Activated CD8-positive, alpha-beta T cell treated with anti-CD3 and anti-CD28 coated beads for 36 hours (primary cell): ENCODE measurements around the gene SHMT2. TPM values are rescaled to one million over a fixed set of nuclear protein-coding genes. Genes with fewer than 3 reads are reported as not detected.
A peak's percentile ranks its signal among the peaks of the same experiment; 100 is the strongest.

Experiments
- ATAC-seq: fragments of 200-7000 bp; cut with Tn5 transposase; one replicate; pipeline ENCODE4 v1.10.0; 2021; ENCODE audit warnings: mild to moderate bottlenecking, moderate library complexity
- CTCF ChIA-PET: fragments of 350-600 bp; sonication (Branson Sonifier 250); formaldehyde crosslinking; loops from one replicate; lab custom pipeline; 2021; ENCODE audit warnings: antibody characterized with exemption; lab: Charles Lee
- POLR2A ChIA-PET: fragments of 350-600 bp; sonication (Branson Sonifier 250); formaldehyde crosslinking; loops from one replicate; lab custom pipeline; 2021; ENCODE audit warnings: antibody characterized with exemption; lab: Charles Lee
- DNase-seq: peaks from one replicate; pipeline ENCODE4 v3.0.0-alpha.2; 2020
- H3K27ac Mint-ChIP-seq: one replicate; pipeline ENCODE4 v1.8.0; 2021; ENCODE audit warnings: mild to moderate bottlenecking, mixed read lengths
- H3K27me3 Mint-ChIP-seq: one replicate; pipeline ENCODE4 v1.8.0; 2021; ENCODE audit warnings: mixed read lengths
- H3K36me3 Mint-ChIP-seq: one replicate; pipeline ENCODE4 v1.8.0; 2021; ENCODE audit warnings: low read depth, mixed read lengths
- H3K4me1 Mint-ChIP-seq: one replicate; pipeline ENCODE4 v1.8.0; 2021; ENCODE audit warnings: low read depth, mixed read lengths
- H3K4me3 Mint-ChIP-seq: one replicate; pipeline ENCODE4 v1.8.0; 2021; ENCODE audit warnings: mild to moderate bottlenecking, moderate library complexity, mixed read lengths
- H3K9me3 Mint-ChIP-seq: one replicate; pipeline ENCODE4 v1.8.0; 2021; ENCODE audit warnings: mixed read lengths
- intact Hi-C: fragments of 100-400 bp; cut with micrococcal nuclease; formaldehyde crosslinking; loops from one replicate; pipeline ENCODE4 v1.10.0; 2022
- total RNA-seq, 2 experiments: library from RNA; stranded (reverse); gene quantifications; one replicate each; pipeline ENCODE4 v1.2.3, GENCODE V29; 2021
- TF ChIP-seq, protein P1 (sequence below): fragments of 200-600 bp; IDR thresholded peaks from one replicate; pipeline ENCODE4 v1.8.0; 2022; ENCODE audit warnings: antibody characterized with exemption, mild to moderate bottlenecking

SHMT2 gene
- 100 to 1,000 TPM; 480 to 529 TPM for total RNA-seq

- H3K4me1 Mint-ChIP-seq = peaks cover 74% of the 10 kb centered on the region
- H3K27me3 Mint-ChIP-seq = peaks cover 22% of the 10 kb centered on the region
- TF ChIP-seq, protein P1, sequence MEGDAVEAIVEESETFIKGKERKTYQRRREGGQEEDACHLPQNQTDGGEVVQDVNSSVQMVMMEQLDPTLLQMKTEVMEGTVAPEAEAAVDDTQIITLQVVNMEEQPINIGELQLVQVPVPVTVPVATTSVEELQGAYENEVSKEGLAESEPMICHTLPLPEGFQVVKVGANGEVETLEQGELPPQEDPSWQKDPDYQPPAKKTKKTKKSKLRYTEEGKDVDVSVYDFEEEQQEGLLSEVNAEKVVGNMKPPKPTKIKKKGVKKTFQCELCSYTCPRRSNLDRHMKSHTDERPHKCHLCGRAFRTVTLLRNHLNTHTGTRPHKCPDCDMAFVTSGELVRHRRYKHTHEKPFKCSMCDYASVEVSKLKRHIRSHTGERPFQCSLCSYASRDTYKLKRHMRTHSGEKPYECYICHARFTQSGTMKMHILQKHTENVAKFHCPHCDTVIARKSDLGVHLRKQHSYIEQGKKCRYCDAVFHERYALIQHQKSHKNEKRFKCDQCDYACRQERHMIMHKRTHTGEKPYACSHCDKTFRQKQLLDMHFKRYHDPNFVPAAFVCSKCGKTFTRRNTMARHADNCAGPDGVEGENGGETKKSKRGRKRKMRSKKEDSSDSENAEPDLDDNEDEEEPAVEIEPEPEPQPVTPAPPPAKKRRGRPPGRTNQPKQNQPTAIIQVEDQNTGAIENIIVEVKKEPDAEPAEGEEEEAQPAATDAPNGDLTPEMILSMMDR = no peak
- ATAC-seq = peak; percentile 68
- DNase-seq = peak; percentile 97
- intact Hi-C loops = no loop called here
- peak within 1 kb of the TSS; percentile 100 for H3K4me3 Mint-ChIP-seq
- peak within 1 kb of the TSS; percentile 99 for H3K27ac Mint-ChIP-seq
- CTCF ChIA-PET = interaction anchor here (0.8 to 13.6 kb wide), 9 partner anchors 11 to 229 kb away, joined by 3 to 431 read pairs (median 6); partner anchors contain the start of gene NXPH4
- H3K9me3 Mint-ChIP-seq = no peaks in the 10 kb centered on the region
- POLR2A ChIA-PET = interaction anchor here (0.9 to 12.7 kb wide), 10 partner anchors 8 to 291 kb away, joined by 3 to 238 read pairs (median 4); partner anchors contain the start of genes DDIT3, STAC3 and STAT6
- peaks cover 55% of the 10 kb centered on the region for H3K36me3 Mint-ChIP-seq
Measured at GRCh38 chr12:57229634-57230380, at the start of gene SHMT2. Gene SHMT2 (plus strand): TSS chr12:57229711. CDS start chr12:57229779, 68 bp downstream.

DNA sequence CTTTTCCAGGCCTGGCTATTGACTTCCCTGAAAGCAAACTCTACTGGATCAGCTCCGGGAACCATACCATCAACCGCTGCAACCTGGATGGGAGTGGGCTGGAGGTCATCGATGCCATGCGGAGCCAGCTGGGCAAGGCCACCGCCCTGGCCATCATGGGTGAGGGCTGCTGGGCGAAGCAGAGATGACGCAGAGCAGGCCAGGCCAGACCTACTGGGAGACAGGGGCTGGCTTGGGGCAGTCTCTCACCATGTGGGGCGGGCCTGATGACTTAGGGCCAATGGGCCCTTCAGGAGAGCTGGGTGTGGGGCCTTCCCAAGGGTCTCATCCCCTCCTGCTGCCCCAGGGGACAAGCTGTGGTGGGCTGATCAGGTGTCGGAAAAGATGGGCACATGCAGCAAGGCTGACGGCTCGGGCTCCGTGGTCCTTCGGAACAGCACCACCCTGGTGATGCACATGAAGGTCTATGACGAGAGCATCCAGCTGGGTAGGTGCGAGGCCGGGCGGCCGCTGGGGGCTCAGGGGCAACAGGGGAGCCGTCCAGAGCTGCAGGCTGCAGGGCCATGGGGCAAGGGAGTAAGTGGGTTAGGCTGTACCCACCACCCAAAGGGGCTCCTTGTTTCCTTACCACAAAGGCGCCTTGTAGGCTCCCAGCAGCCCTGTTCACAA lies 49.1 kb upstream of the SHMT2 start:
- Mint-ChIP-seq H3K9me3 (no peaks in the 10 kb centered on the region), H3K27me3 (no peaks in the 10 kb centered on the region), H3K4me1 (no peaks in the 10 kb centered on the region), H3K4me3 (no peak overlapping the region), H3K27ac (no peak overlapping the region), H3K36me3 (no peaks in the 10 kb centered on the region)
- no peak for DNase-seq
- ChIA-PET CTCF (interaction anchor here (0.6 to 12.3 kb wide), 6 partner anchors 8 to 1123 kb away, joined by 3 to 143 read pairs (median 6); partner anchors contain the start of genes LRP1 and STAT6), POLR2A (interaction anchor here (0.8 to 2.3 kb wide), 4 partner anchors 56 to 76 kb away, joined by 3 to 7 read pairs (median 4); partner anchors contain the start of gene STAT6)
- TF ChIP-seq, protein P1 = no peak
- ATAC-seq = no peak
- intact Hi-C loops = loop anchor here (5.0 kb wide), 1 partner anchor 58 kb away; no protein-coding TSS in a partner anchor

- Mint-ChIP-seq H3K9me3 (no peaks in the 10 kb centered on the region), H3K27ac (no peak overlapping the region), H3K36me3 (no peaks in the 10 kb centered on the region), H3K27me3 (no peaks in the 10 kb centered on the region), H3K4me3 (no peak overlapping the region), H3K4me1 (no peaks in the 10 kb centered on the region)
- TF ChIP-seq, protein P1 = no peak
- ATAC-seq (no peak), DNase-seq (no peak)
- ChIA-PET POLR2A (interaction anchor here (0.8 to 2.3 kb wide), 3 partner anchors 57 to 77 kb away, joined by 3 to 7 read pairs (median 4); partner anchors contain the start of gene STAT6), CTCF (interaction anchor here (1.0 to 12.3 kb wide), 10 partner anchors 8 to 202 kb away, joined by 3 to 143 read pairs (median 4); partner anchors contain the start of genes LRP1 and STAT6)
- intact Hi-C loops = loop anchor here (5.0 kb wide), 1 partner anchor 59 kb away; no protein-coding TSS in a partner anchor
Measured at GRCh38 chr12:57181072-57181471, 48.4 kb upstream of the SHMT2 start.

DNA sequence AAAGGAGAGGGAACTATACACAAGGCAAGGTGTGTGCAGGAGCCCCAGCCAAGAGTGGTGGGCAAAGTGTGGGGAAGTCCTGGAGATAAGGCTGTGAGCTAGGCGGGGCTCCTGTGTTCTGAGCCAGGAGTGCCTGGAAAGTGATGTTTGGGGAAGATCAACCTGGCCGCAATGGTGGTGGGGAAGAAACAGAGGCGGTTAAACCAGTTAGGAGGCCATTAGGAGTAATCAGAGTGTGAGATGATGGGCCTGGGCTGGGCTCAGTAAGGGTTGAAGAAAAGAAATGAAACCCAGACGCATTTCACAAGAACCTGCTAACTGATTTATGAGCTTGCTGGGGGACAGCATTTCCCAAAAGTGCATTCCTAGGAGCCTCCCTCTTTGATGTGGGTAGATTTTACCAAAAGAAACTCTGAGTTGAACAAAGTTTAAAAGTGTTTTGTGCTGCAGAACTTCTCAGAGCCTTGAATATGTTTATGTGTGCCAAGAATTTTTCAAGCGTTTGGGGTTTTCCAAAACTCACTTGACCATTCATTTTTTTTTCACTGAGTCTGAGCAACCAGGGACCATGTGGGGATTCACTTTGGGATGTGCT lies 47.9 kb upstream of the SHMT2 start:
- no peak for DNase-seq
- ATAC-seq = no peak
- CTCF ChIA-PET = interaction anchor here (0.7 to 12.3 kb wide), 15 partner anchors 9 to 756 kb away, joined by 3 to 143 read pairs (median 4); partner anchors contain the start of genes LRP1 and STAT6
- Mint-ChIP-seq H3K27me3 (no peaks in the 10 kb centered on the region), H3K27ac (no peak overlapping the region), H3K36me3 (no peaks in the 10 kb centered on the region), H3K4me1 (no peaks in the 10 kb centered on the region), H3K4me3 (no peak overlapping the region), H3K9me3 (no peaks in the 10 kb centered on the region)
- TF ChIP-seq, protein P1 = no peak
- intact Hi-C loops = loop anchor here (5.0 kb wide), 1 partner anchor 59 kb away; no protein-coding TSS in a partner anchor
- POLR2A ChIA-PET = interaction anchor here (1.6 to 2.3 kb wide), 2 partner anchors 58 to 70 kb away, joined by 4 to 7 read pairs; partner anchors contain the start of gene STAT6
